HL-60/S4 treated with phorbol 12-myristate 13-acetate at 8.2 ng/mL for 4 days and 3 days (cell line): ENCODE data around the gene STOM.

ENCODE experiments used
- in situ Hi-C: fragments of 300-500 bp; cut with MboI; formaldehyde crosslinking; loops from 2 replicates; pipeline ENCODE4 v1.15.0; 2022; ENCODE audit warnings: low sequenced_read_pairs

The STOM gene

DNA sequence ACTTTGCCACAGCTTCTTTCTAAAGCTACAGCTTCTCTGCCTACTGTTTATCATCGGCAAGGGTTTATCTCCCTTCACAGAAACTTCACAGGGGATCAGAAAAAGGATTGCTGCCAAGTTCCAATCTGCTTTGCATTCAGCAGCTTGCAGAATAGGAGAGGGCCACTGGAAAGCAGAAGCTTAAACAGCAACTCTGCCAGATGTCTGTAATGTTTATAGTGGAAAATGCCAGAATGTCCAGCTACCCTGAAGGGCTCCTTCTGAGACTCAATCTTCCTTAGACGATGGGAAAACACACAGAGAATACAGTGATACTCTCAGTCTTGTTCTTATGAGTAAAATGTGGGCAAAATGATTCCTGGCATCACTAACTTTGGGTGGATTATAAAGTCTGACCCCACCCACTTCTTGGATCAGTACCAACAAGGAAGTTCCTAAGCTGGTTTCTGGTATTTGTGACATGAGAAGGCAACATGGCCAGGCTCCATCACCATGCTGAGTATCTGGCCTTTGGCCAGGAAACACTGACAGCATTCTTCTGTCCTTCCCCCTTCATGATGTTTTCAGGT is 19.0 kb downstream of the STOM start:
- in situ Hi-C loops = no loop called here

GRCh38 chr9:121350036-121350435 is 20.0 kb downstream of the STOM start:
- in situ Hi-C loops = no loop called here

GRCh38 chr9:121349009-121349408 is 21.0 kb downstream of the STOM start:
- in situ Hi-C loops = no loop called here

- in situ Hi-C loops = no loop called here
Observed at GRCh38 chr9:121348221-121348620, 21.8 kb downstream of the STOM start.

- in situ Hi-C loops = no loop called here
Observed at GRCh38 chr9:121345070-121345469, 25.0 kb downstream of the STOM start.

DNA sequence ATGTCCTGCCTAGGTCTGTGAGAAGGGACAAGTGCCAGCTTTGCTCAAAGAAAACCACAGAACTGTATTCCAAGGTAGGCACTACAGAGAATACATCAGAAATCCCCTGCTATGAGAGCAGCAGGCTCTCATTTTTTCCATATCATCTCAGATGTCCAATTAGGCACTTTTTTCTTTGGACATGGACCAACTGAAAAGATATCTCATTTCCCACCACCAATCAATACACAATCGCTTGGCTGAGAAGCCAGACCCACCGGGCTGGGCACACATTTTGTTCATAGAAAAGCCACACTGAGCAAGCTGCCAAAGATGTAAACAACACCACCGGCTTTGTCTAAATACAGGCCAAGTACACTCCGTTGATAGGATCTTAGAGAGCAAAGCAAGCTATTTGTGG is 25.9 kb downstream of the STOM start:
- in situ Hi-C loops = no loop called here

GRCh38 chr9:121340676-121341392 is 29.2 kb downstream of the STOM start:
- in situ Hi-C loops = no loop called here

DNA sequence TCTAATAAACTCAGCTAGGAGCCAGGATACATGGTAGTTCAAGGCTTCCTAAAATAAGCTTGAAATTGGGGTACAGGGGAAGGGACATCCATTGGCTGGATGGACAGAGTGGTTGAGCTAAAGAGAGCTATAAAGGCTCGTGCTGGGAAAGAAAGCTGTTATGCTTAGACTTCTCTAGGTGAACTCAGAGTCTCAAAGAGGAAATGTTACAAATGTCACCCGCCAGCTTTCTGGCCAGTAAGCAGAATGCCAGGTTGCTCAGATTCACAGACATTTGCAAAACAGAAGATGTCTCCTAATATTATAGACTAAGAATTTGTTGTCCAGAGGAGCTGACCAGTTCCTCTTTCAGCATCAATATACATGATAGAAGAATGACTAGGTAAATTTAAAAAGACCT is 30.6 kb downstream of the STOM start:
- in situ Hi-C loops = no loop called here

GRCh38 chr9:121336665-121337064 is 33.4 kb downstream of the STOM start:
- in situ Hi-C loops = no loop called here

GRCh38 chr9:121333950-121334773 is 35.9 kb downstream of the STOM start:
- in situ Hi-C loops = no loop called here

GRCh38 chr9:121331992-121332685 is 37.9 kb downstream of the STOM start:
- in situ Hi-C loops = no loop called here

DNA sequence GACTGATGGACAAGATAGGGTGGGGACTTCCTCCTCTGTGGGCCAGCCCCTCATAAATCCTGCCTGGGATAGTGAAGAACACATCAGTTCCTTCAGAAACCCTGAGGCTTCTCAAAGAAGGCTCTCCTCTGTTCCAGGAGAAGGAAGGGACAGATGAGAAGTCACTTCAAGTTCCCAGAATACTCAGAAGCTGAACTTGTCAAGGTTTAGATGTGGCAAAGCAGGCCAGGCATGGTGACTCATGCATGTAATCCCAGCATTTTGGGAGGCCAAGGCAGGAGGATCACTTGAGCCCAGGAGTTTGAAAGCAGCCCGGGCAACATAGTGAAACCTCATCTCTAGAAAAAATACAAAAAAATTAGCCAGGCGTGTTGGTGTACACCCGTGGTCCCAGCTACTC is 38.5 kb downstream of the STOM start:
- in situ Hi-C loops = no loop called here

DNA sequence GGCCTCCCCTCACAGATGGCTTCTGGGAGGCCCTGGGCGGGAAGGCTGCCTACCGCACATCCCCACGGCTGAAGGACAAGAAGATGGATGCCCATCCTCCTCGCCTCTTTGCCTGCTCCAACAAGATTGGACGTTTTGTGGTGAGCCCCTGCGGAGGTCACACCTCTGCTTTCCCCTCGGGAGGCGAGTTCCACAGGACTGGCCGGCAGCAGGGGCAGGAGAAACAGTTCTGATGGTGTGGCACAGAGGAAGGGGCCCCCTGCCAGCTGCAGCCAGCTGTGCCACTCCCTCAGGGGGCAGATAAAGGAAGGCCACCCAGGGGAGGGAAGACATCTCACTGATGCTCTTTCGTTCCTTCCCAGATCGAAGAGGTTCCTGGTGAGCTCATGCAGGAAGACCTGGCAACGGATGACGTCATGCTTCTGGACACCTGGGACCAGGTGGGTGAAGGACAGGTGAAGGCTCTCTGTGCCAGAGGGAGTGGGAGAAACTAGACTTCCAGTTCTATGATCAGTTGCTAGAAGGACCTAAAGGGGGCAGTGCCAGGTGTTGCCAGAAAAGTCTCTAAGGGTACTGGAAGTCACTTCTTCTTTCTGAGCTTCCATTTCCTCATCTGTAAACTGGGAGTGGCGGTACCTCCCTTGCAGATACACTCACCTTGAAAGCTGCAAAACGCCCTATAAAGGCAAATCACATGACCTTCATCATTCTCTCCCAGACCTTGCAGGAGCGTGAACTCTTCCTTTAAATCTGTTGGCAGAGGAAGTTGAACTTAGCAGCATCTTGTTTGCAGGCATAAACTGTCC is 41.0 kb downstream of the STOM start:
- in situ Hi-C loops = loop anchor here (10.0 kb wide), 1 partner anchor 56 kb away; no protein-coding TSS in a partner anchor

GRCh38 chr9:121328476-121328875 is 41.6 kb downstream of the STOM start:
- in situ Hi-C loops = loop anchor here (10.0 kb wide), 1 partner anchor 56 kb away; no protein-coding TSS in a partner anchor

DNA sequence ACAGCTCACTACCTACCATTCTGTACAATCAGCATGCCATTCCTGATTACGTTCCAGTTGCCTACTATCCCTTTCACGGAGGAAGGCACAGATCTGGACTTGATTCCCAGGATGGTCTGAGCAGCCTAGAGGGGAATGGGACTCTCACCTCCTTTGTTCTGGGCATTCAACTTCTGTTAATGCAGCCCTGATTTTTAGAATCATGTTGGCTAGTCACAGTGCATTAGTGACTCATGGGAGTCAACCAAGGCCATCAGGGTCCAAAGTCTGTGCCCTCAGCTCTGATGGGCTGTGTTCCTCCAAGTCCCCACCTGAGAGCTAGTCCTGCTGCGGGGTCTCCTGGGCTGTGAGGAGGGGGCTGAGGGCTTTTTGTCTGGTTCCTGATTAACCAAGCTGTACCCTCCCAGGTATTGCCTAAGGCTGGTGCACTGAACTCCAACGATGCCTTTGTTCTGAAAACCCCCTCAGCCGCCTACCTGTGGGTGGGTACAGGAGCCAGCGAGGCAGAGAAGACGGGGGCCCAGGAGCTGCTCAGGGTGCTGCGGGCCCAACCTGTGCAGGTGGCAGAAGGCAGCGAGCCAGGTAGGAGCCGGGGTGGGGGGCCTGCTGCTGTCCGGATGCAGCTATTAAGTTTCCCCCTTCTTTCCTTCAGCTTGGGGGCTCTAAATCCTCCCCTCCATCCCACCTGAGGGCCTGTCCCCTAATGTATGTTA is 43.0 kb downstream of the STOM start:
- in situ Hi-C loops = loop anchor here (10.0 kb wide), 1 partner anchor 58 kb away; no protein-coding TSS in a partner anchor

GRCh38 chr9:121326130-121326838 is 43.8 kb downstream of the STOM start:
- in situ Hi-C loops = loop anchor here (10.0 kb wide), 1 partner anchor 59 kb away; no protein-coding TSS in a partner anchor

DNA sequence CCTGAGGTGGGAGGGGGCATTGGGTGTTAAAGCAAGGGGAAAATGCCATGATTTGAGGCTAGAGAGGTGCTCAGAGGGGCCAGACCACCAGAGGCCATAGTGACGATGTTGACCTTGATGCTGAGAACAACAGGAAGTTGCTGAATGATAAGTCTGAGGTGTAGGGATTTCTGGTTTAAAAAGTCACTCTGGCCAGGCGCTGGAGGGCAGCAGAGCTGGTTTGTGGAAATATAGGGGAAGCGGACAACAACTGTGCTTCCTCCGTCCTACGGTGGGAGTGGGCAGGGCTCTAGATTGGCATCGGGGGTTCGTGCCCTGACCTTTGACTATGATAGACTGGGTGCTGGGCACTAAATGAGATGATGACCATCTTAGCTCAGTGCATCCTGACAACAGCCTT is 44.7 kb downstream of the STOM start:
- in situ Hi-C loops = loop anchor here (10.0 kb wide), 1 partner anchor 59 kb away; no protein-coding TSS in a partner anchor

- in situ Hi-C loops = loop anchor here (10.0 kb wide), 1 partner anchor 60 kb away; no protein-coding TSS in a partner anchor
Observed at GRCh38 chr9:121324755-121325154, 45.3 kb downstream of the STOM start.

GRCh38 chr9:121324316-121324715 is 45.7 kb downstream of the STOM start:
- in situ Hi-C loops = loop anchor here (10.0 kb wide), 1 partner anchor 60 kb away; no protein-coding TSS in a partner anchor
